Nephron (organoid): Measurements from ENCODE around the gene ARL5A.

ENCODE experiments used
- H3K27ac Mint-ChIP-seq, 3 experiments: 2 replicates each; pipeline ENCODE4 v1.8.0; 2020; ENCODE audit warnings: mixed read lengths in 3 of 3, mild to moderate bottlenecking in 2 of 3, moderate library complexity in 1 of 3
- H3K27me3 Mint-ChIP-seq: 2 replicates; pipeline ENCODE4 v1.8.0; 2021; ENCODE audit warnings: low read depth, mild to moderate bottlenecking, moderate library complexity, mixed read lengths
- H3K36me3 Mint-ChIP-seq: 2 replicates; pipeline ENCODE4 v1.8.0; 2020; ENCODE audit warnings: low read depth, mixed read lengths
- H3K4me1 Mint-ChIP-seq: 2 replicates; pipeline ENCODE4 v1.8.0; 2020; ENCODE audit warnings: mixed read lengths
- H3K4me3 Mint-ChIP-seq, 3 experiments: 2 replicates each; pipeline ENCODE4 v1.8.0; 2020; ENCODE audit warnings: mild to moderate bottlenecking in 3 of 3, mixed read lengths in 3 of 3, moderate library complexity in 2 of 3
- H3K9me3 Mint-ChIP-seq: 2 replicates; pipeline ENCODE4 v1.8.0; 2020; ENCODE audit warnings: mixed read lengths
- TF ChIP-seq, protein P1 (sequence below), 3 experiments: fragments of 200-600 bp; sonication (generic); IDR thresholded peaks; one replicate each; pipeline ENCODE4 v1.5.0; 2021; ENCODE audit warnings: antibody characterized with exemption in 3 of 3; ENCODE audit not compliant: unreplicated experiment in 3 of 3

Gene ARL5A

DNA sequence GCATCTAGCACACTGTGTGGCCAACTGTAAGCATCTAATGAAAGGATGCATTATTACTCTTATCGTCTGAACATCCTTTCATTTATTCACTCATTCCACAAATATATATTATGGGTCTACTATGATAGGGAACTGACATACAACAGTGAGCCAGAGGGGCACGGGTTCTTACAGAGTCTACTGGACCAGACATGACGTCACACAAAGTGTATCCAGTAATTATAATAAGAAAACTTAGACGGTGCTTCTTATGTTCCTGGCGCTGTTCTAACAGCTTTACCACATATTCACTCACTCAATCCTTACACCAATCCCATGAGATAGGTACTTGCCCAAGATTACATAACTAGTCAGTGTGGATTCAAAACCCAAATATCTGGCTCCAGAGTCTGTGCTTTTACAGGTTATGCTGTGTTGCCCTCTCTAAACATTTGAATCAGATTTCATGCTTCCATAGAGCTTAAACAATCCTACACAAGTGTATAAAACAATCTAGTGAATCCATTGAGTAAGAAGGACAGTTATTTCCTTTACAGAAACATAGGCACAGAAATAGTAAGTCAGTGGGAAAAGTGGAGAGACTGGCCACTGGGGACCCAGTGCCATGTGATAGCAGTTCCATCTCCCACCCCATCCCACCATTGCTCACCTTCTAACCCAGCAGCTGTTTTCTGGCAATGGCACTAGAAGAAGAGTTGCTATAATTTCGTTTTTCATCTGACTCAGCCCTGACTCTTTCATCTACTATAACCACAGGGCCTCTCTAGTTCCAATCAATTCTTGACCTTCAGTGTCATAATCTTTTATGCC is 24.2 kb upstream of the ARL5A start:
- Mint-ChIP-seq H3K27me3 (no peaks in the 10 kb centered on the region), H3K4me1 (peaks cover 20% of the 10 kb centered on the region), H3K4me3 (no peak overlapping the region), H3K27ac (peak overlapping the region in 1 of 3 experiments; percentile 59), H3K9me3 (no peaks in the 10 kb centered on the region), H3K36me3 (peaks cover 4% of the 10 kb centered on the region)
- TF ChIP-seq, protein P1, sequence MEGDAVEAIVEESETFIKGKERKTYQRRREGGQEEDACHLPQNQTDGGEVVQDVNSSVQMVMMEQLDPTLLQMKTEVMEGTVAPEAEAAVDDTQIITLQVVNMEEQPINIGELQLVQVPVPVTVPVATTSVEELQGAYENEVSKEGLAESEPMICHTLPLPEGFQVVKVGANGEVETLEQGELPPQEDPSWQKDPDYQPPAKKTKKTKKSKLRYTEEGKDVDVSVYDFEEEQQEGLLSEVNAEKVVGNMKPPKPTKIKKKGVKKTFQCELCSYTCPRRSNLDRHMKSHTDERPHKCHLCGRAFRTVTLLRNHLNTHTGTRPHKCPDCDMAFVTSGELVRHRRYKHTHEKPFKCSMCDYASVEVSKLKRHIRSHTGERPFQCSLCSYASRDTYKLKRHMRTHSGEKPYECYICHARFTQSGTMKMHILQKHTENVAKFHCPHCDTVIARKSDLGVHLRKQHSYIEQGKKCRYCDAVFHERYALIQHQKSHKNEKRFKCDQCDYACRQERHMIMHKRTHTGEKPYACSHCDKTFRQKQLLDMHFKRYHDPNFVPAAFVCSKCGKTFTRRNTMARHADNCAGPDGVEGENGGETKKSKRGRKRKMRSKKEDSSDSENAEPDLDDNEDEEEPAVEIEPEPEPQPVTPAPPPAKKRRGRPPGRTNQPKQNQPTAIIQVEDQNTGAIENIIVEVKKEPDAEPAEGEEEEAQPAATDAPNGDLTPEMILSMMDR (IDR thresholded peaks at IDR 0.05; ENCODE audit: unreplicated experiment in 3 of 3) = no peak

DNA sequence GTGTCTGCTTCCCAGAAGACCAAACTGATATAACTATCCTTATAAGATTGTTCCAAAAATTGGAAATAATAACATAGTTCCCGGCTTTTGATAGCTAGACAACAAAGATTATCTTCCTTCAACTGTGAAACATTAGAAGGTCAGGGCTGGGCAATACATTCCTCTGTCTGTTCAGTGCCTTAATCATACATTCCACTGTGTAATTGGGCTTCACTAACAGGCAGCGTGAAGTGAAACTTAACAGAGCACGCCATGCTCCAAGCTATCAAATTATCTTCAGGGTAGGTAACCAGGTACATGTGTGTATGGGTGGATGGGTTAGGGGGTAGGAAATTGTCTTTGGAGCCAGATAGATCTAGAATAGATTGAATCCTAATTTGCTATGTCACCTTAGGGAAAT is 23.5 kb upstream of the ARL5A start:
- Mint-ChIP-seq H3K36me3 (peaks cover 4% of the 10 kb centered on the region), H3K4me1 (peaks cover 20% of the 10 kb centered on the region), H3K4me3 (no peak overlapping the region), H3K27ac (peak overlapping the region in 1 of 3 experiments; percentile 7), H3K27me3 (no peaks in the 10 kb centered on the region), H3K9me3 (no peaks in the 10 kb centered on the region)
- TF ChIP-seq, protein P1 (IDR thresholded peaks at IDR 0.05; ENCODE audit: unreplicated experiment in 3 of 3) = no peak

DNA sequence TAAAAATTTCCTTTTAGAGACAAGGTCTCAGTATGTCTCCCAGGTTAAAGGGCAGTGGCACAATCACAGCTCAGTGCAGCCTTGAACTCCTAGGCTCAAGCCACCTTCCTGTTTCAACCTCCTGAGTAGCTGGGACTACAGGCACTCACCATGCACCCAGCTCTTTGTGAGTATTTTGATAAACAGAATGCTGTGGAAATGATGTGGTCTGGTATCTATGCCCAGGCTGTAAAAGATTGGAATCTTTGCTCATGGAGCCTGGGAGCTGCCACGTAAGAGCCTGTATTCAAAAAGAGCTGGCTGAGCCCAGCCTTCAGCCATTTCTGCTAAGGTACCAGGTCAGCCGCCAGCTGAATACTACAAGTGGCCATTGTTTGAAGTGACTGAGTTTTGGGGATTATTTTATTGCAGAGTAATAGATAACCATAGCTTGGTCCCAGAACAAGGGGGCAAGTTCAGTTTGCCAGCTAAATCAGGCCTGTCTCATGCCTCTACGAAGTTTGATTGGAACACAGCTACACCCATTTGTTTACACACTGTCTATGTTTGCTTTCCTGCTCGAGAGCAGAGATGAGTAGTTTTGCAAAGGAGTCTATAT is 21.3 kb upstream of the ARL5A start:
- Mint-ChIP-seq H3K36me3 (peaks cover 4% of the 10 kb centered on the region), H3K4me1 (peaks cover 21% of the 10 kb centered on the region), H3K27me3 (no peaks in the 10 kb centered on the region), H3K9me3 (no peaks in the 10 kb centered on the region), H3K27ac (no peak overlapping the region), H3K4me3 (no peak overlapping the region)
- TF ChIP-seq, protein P1 (IDR thresholded peaks at IDR 0.05; ENCODE audit: unreplicated experiment in 3 of 3) = no peak

DNA sequence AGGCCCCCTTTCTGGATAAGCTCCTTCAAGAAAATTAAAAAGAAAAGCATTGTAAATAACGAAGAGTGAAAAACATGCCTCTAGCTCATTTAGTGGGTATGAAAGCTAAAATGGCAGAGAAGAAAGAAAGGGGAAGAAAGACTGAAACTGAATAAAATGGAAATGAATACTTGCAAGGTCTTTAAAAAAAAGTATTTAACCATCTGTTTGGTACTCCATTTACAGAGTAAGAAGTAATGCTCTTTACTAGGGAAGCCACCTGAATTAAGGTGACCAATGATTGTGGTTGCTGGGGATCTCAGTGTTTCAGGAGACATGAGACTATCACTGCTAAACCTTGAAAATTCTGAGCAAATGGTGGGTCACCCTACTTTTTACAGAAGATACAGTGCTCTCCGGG is 17.7 kb upstream of the ARL5A start:
- no peak overlapping the region for H3K27ac Mint-ChIP-seq
- no peak overlapping the region for H3K4me3 Mint-ChIP-seq
- no peaks in the 10 kb centered on the region for H3K27me3 Mint-ChIP-seq
- no peaks in the 10 kb centered on the region for H3K9me3 Mint-ChIP-seq
- peaks cover 12% of the 10 kb centered on the region for H3K4me1 Mint-ChIP-seq
- TF ChIP-seq, protein P1 (IDR thresholded peaks at IDR 0.05; ENCODE audit: unreplicated experiment in 3 of 3) = no peak
- H3K36me3 Mint-ChIP-seq = no peaks in the 10 kb centered on the region

DNA sequence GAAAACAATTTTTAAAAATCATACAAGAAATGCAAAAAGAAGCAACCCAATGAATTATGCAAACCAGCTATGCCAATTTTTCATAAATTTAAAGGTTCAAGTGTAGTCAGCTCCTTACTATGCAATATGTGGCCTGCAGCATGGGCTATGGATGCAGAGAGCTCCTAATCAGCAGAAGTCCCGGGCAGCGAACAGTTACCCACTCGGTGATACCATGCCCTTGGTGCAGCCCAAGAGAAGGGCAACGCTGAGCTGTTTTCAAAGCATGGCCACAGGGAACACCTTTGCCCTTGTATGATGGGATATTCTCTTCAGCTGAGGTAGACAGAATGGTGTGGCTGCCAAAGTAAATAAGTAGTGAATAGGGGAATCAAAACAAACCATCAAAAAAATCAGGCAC is 17.3 kb upstream of the ARL5A start:
- Mint-ChIP-seq H3K27ac (peak overlapping the region in 1 of 3 experiments; percentile 30), H3K4me3 (no peak overlapping the region)
- TF ChIP-seq, protein P1 (IDR thresholded peaks at IDR 0.05; ENCODE audit: unreplicated experiment in 3 of 3) = no peak

More for the DNA sequence above, 17.3 kb upstream of the ARL5A start:
- Mint-ChIP-seq H3K4me1 (peaks cover 12% of the 10 kb centered on the region), H3K36me3 (no peaks in the 10 kb centered on the region), H3K27me3 (no peaks in the 10 kb centered on the region), H3K9me3 (no peaks in the 10 kb centered on the region)
